Measurements from ENCODE around the gene ST14.

ST14 gene

GRCh38 chr11:130167146-130167545, 7.6 kb downstream of the ST14 start:
- TF ChIP-seq FOXP2 (optimal IDR thresholded peaks at IDR 0.05; ENCODE audit: borderline replicate concordance, extremely low read depth, extremely low read length, insufficient read depth) (no peak), SIN3A (IDR thresholded peaks at IDR 0.05; ENCODE audit: borderline replicate concordance, insufficient read depth, low read length) (no peak), REST (IDR thresholded peaks at IDR 0.05; ENCODE audit: insufficient read depth in 1 of 2, low read depth in 2 of 2, low read length in 2 of 2) (no peak), TAF1 (IDR thresholded peaks at IDR 0.05; ENCODE audit: borderline replicate concordance, insufficient read depth, low read length) (no peak), POLR2AphosphoS5 (IDR thresholded peaks at IDR 0.05; ENCODE audit: low read depth, low read length) (no peak)

GRCh38 chr11:130168105-130168504, 8.5 kb downstream of the ST14 start:
- no peak for TF ChIP-seq REST (IDR thresholded peaks at IDR 0.05; ENCODE audit: insufficient read depth in 1 of 2, low read depth in 2 of 2, low read length in 2 of 2)
- TF ChIP-seq FOXP2 (optimal IDR thresholded peaks at IDR 0.05; ENCODE audit: borderline replicate concordance, extremely low read depth, extremely low read length, insufficient read depth), result no peak
- TF ChIP-seq SIN3A (IDR thresholded peaks at IDR 0.05; ENCODE audit: borderline replicate concordance, insufficient read depth, low read length), result no peak
- TF ChIP-seq POLR2AphosphoS5 (IDR thresholded peaks at IDR 0.05; ENCODE audit: low read depth, low read length), result no peak
- no peak for TF ChIP-seq TAF1 (IDR thresholded peaks at IDR 0.05; ENCODE audit: borderline replicate concordance, insufficient read depth, low read length)

GRCh38 chr11:130170345-130170744, 10.8 kb downstream of the ST14 start:
- TF ChIP-seq TAF1 (IDR thresholded peaks at IDR 0.05; ENCODE audit: borderline replicate concordance, insufficient read depth, low read length), result no peak
- TF ChIP-seq POLR2AphosphoS5 (IDR thresholded peaks at IDR 0.05; ENCODE audit: low read depth, low read length), result no peak
- TF ChIP-seq FOXP2 (optimal IDR thresholded peaks at IDR 0.05; ENCODE audit: borderline replicate concordance, extremely low read depth, extremely low read length, insufficient read depth), result no peak
- TF ChIP-seq REST (IDR thresholded peaks at IDR 0.05; ENCODE audit: insufficient read depth in 1 of 2, low read depth in 2 of 2, low read length in 2 of 2), result no peak
- TF ChIP-seq SIN3A (IDR thresholded peaks at IDR 0.05; ENCODE audit: borderline replicate concordance, insufficient read depth, low read length), result no peak

- TF ChIP-seq POLR2AphosphoS5 (IDR thresholded peaks at IDR 0.05; ENCODE audit: low read depth, low read length), result no peak
Measured at GRCh38 chr11:130171534-130171933, 12.0 kb downstream of the ST14 start.

- no peak for TF ChIP-seq TAF1 (IDR thresholded peaks at IDR 0.05; ENCODE audit: borderline replicate concordance, insufficient read depth, low read length)
- TF ChIP-seq POLR2AphosphoS5 (IDR thresholded peaks at IDR 0.05; ENCODE audit: low read depth, low read length), result no peak
- no peak for TF ChIP-seq REST (IDR thresholded peaks at IDR 0.05; ENCODE audit: insufficient read depth in 1 of 2, low read depth in 2 of 2, low read length in 2 of 2)
- no peak for TF ChIP-seq FOXP2 (optimal IDR thresholded peaks at IDR 0.05; ENCODE audit: borderline replicate concordance, extremely low read depth, extremely low read length, insufficient read depth)
- no peak for TF ChIP-seq SIN3A (IDR thresholded peaks at IDR 0.05; ENCODE audit: borderline replicate concordance, insufficient read depth, low read length)
Measured at GRCh38 chr11:130174642-130175041, 15.1 kb downstream of the ST14 start.
